COR-L47 (cell line): ENCODE results near the gene CD83.

ENCODE experiments used
- DNase-seq: peaks from one replicate; lab custom pipeline; 2025; lab: John Stamatoyannopoulos, UW

CD83 gene

GRCh38 chr6:14092316-14092715, 25.3 kb upstream of the CD83 start:
- no peak for DNase-seq

DNA sequence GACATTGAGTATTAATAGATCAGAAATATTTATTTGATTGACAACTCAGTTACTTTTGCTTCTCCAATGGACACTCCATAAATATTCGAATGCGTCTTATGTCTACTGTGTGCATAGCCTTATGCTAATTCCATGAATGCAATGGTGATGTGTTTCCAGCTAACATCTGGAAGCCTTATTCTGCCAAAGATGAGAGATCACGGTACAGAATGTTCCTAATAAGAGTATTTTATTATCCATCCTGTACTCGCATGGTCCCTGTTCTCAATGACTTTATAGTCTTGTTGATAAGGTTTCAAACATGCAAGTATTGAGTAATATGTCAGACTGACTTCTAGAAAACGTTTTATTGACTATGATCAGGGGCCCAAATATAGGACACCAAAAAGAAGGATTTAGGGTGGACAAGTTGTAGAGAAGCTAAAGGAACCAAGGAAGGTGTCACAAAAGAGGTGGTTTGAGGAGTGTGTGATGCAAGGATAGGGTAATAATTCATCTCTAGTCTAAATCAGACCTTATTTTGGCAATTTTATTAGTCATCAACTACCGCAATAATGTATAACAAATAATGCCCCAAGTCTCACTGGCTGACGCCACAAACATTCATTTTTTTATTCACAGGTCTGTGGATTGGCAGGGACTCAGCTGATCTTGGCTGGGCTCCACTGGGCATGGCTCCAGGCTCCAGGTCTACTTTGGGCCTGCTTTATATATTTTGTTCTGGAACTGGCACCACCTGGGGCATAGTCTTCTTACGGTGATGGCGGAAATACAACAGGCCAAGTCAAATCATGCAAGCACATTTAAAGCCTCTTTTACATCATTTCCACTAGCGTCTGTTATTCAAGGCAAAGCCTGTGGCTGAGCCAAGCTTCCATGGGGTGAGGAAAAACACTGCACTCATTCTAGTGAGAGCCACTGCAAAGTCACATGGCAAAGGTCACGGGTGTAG, 24.5 kb upstream of the CD83 start:
- DNase-seq = no peak

GRCh38 chr6:14094721-14095120, 22.9 kb upstream of the CD83 start:
- DNase-seq = no peak

DNA sequence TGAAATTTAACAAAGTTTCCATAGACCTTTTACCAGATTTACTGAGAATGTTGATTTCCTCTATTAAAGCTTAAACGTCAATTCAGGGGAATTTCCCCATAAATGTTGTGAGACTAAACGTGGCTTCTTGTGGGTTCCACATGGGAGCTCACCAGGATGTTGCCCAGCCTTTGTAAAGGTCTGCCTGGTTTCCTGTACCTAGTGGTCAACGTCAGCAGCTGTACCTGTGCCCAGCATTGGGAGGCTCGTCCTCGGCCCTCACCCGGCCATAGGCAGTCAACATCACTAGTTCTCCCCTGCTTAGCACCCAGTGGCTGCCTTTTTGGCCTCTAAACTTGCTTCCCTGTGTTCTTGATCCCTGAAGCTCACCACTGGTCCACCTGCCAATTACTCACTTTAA, 22.1 kb upstream of the CD83 start:
- no peak for DNase-seq

- DNase-seq = no peak
These were observed 17.4 kb upstream of the CD83 start for GRCh38 chr6:14100138-14100537.

- DNase-seq = no peak
These were observed 16.6 kb upstream of the CD83 start for GRCh38 chr6:14100966-14101365.

DNA sequence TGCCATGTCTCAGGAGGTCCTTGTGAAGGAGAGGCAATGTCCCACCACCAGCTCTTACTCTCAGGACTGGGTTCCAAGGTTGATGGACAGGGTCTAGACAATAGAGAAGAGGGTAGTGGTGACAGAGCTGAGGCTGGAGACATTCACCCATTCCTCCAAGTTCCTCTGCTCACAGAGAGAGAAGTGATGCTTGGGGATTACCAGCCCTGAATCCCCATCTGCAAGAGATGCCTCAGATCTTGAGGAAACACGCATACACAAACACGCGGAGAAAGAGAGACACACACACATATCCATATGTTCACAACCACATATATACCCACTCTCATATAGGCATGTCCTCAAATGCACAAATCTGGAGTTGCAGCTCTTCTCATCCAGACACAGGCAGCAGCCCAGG, 15.2 kb upstream of the CD83 start:
- no peak for DNase-seq

- no peak for DNase-seq
These were observed 12.0 kb upstream of the CD83 start for GRCh38 chr6:14105547-14105946.

DNA sequence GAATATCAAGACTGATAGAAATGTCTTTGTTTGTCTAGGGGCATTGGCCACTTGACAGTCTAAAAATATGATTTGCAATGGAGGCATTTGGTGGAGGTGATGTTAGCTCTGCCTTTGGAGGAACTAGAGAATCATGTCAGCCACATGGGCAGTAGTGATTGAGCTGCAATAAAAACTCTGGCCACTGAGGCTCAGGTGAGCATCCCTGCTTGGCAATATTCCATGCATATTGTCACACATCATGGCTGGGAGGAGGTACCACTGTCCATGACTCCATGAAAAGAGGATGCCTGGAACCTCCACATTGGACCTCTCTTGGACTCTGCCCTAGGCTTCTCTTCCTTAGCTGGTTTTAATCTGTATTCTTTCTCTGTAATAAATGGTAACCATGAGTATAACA, 10.6 kb upstream of the CD83 start:
- DNase-seq = no peak

DNA sequence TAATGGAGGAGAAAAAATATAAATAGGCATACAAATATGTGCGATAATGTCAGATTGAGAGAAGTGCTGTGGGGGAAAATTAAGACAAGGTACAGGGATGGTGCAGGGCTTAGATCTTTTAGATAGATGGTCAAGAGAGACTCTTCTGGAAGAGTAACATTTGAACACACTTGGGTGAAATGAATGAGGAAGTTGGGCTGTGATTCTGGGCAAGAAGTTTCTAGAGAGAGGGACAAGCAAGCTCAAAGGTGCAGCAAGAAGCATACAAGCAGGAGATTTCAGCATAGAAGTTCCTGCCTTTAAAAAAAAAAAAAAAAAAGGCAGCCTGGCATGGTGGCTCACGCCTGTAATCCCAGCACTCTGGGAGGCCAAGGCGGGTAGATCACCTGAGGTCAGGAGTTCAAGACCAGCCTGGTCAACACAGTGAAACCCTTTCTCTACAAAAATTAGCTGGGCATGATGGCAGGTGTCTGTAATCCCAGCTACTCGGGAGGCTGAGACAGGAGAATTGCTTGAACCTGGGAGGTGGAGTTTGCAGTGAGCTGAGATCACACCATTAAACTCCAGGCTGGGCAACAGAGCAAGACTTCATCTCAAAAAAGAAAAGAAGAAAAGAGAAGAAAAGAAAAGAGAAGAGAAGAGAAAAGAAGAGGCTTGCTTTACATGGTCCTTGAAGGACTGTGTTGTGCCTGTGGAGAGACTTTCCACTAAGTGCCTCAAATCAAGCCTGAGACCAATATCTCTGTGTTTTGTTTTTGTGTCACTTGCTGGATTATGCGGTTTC, 9.7 kb upstream of the CD83 start:
- no peak for DNase-seq

- no peak for DNase-seq
These were observed 8.8 kb upstream of the CD83 start for GRCh38 chr6:14108571-14109410.

DNA sequence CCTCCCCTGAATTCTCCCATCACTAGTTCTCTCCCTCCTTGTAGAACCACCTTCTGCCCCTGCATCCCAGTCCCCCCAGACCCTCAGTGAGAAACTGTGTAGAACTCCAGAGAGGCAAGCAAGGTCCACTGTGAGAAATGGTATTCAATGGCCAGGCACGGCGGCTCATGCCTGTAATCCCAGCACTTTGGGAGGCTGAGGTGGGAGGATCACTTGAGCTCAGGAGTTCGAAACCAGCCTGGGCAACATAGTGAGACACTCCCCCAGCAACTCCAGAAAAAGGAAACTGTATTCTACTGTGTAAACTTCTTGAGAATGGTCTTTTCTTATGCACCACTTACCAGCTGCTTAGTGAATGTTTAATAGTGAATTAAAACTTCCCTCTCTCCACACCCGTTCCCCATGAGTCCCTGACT, 8.2 kb upstream of the CD83 start:
- no peak for DNase-seq

GRCh38 chr6:14110001-14110818, 7.4 kb upstream of the CD83 start:
- DNase-seq = no peak

DNA sequence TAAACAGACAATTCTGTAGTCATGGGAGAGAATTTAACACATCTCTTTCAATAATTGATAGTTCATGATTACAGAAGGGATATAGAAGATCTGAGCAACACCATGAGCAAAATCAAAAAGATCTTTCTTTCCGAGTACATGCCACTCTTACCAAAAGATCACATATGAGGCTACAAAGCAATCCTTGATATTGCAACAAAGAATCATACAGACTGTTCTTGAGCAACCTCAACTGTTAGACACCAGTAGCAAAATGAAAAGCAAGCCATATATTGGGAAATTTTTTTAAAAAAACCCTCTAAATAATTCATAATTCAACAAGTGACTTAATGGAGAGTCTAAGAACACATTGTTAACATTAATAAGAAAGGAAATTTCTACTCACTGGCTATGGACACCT, 3.6 kb upstream of the CD83 start:
- DNase-seq = no peak

GRCh38 chr6:14118091-14118439, 493 bp downstream of the CD83 start:
- DNase-seq = no peak

DNA sequence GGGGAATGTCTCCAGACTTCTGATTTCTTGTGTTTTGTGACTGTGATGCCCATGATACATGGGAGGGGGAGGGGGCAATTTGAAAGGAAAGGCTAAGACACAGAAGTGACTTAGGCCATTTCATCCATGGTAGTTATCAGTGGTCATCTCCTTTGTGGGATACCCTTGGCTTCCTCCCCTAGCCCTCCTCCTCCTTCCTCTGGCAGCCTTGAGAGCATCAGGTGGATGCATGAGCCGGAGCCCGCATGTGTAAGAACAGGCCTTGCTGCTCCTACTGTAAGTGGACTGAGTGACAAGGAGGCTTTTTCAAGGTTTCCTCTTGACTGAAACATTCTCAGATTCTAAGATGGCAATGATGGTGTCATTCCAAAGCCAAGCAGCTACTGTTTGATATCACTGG, 874 bp downstream of the CD83 start:
- no peak for DNase-seq

DNA sequence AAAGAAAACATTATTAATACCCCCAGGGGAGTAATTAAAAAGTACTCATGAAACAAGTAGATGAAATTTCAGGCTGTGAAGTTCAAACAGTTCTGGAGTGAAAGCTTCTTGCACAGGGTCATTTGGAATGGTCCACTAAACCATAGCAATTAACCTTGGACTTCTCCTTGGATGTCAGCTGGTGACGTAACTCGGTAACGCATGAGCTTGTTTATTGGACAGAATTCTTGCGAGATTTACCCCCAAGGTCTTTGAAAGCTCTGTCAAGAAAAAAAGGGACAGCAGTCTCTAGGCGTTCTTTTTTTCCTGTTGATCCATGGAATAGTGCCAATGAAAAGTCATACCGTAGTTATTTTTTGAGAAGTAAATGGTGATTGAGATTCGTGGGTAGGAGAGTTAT, 2.2 kb downstream of the CD83 start:
- DNase-seq = no peak

DNA sequence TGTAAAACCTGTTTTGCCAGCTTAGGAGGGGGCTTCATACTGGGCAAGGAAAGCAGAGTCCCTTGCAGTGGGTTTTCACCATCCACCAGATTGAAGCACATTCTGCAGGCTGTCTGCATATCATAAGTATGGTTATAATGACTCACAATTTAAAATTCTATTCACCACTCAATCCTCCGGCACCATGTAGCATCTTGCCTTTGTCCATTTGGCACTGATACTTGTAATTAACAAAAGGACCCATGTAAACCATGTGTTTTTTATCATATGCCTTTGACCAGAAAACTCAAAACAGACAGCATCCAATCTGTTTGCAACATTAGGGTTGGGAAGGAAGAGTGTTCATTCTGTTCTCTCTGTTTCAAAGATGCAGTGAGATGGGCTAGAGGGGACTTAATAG, 3.0 kb downstream of the CD83 start:
- DNase-seq = no peak

GRCh38 chr6:14121936-14122344, 4.4 kb downstream of the CD83 start:
- DNase-seq = no peak

DNA sequence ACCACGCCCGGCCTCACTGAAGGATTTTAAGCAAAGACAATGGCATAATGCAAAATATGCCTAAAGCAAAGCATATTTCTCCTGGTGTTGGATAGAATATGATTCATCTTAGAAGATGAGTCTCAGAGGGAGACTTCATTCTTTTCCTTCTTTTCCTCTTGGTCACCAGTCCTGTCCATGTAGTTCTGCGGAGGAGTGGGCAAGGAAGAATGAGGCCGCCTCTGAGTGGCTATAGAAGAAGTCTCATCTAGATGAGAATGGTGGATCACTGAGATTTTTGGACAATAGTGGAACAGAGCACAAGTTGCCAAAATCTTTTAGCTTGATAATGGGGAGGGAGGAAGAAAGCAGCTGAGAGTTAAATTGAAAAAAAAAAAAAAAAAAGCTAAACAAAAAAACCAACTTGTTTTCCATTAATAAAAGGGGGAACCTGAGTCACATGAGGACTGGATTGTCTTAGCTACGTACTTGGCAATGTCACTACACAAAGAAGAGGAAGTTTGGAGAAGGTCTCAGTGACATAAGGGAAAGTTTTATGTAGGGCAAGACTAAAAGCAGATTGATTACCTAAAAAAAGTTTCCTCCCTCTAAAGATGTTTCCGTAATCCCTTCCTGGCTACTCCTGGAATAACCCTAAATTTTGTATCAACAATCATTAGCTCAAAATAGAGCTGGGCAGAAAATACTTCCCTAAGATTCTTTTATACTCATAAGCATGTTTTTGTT, 6.0 kb downstream of the CD83 start:
- DNase-seq = no peak

GRCh38 chr6:14125346-14125745, 7.8 kb downstream of the CD83 start:
- no peak for DNase-seq
